Left renal cortex interstitium (tissue), 4 donors: ENCODE results near the gene SPEG. TPM values are rescaled to one million over a fixed set of nuclear protein-coding genes. Genes with fewer than 3 reads are reported as not detected.

Experiments
- DNase-seq, 4 donors: peaks; one replicate each; pipeline ENCODE4 v3.0.0-alpha.2; 2013; ENCODE audit warnings: low read depth in 4 of 4, low spot score in 2 of 4, missing footprints in 1 of 4
- polyA plus RNA-seq, 4 donors: library from polyadenylated mRNA; unstranded; fragments of 120-200 nt; gene quantifications; one replicate each; pipeline ENCODE4 v1.2.1, GENCODE V29; 2013; ENCODE audit not compliant: insufficient read length in 4 of 4

Gene SPEG
- polyA plus RNA-seq, 4 donors = 10.7 to 18.1 (median 14.7) TPM

- no peak for DNase-seq
Measured at GRCh38 chr2:219523031-219523671, 88.5 kb downstream of the SPEG start.

DNA sequence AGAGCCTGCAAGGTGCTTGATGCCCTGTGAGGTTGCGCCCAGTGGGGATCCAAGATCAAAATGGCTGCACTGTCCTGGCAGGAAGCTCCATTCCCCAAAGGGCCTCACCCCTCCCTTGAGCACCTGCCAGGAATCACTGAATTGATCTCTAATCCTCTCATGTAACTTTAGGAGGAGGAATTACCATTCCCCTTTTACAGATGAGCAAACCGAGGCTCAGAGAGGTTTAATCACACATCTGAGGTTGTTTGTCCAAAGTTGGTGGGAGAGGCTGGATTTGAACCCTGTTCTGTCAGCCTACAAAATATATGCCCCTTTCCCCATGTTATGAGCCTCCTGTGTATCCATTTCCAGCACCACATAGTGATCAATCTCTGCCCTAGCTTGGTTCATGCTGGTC is 90.2 kb downstream of the SPEG start:
- DNase-seq = no peak

- DNase-seq = no peak
Measured at GRCh38 chr2:219525533-219526232, 91.0 kb downstream of the SPEG start.

- no peak for DNase-seq
Measured at GRCh38 chr2:219526320-219527075, 91.9 kb downstream of the SPEG start.

GRCh38 chr2:219527076-219527394 is 92.4 kb downstream of the SPEG start:
- no peak for DNase-seq

GRCh38 chr2:219527472-219527871 is 92.8 kb downstream of the SPEG start:
- DNase-seq = no peak

DNA sequence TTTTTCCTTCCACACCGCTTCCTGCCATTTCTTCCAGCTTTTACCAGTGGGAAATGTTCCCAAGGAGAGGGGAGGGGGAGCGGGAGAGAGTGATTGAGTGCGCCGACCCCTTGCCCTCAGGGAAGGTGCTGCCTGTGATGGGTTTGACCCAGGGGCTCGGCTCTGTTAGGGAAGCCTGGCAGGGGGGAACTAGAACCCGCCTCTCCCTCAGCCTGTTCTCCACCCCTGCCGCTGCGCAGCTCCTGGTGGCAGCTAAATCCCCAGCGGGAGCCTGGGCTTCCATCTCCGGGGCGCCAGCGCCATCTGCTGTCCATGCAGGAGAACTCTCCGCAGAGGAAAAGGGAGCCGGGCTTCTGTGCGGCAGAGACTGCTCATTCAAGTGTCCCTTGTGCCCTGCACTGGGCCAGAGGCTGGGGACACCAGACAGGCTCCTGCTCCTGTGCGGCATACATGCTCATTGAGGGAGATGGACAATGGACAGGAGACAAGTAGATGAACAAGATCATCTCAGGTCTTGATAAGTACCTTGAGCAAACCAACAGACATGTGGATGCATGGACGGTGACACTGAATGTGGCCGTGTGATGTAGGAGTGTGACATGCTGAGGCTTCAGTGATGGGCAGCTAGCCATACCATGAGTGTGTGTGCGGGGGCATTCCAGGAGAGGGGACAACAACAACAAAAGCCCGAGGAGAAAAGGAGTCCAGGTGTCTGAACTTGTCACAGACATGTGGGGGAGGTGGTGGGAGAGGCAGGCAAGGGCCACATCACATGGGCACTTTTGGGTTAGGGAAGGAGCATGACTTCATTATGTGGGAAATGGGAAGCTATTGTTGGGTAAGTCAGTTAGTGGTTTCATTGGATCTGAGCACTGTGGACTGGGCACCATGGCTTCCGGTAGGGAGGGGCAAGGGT is 95.7 kb downstream of the SPEG start:
- DNase-seq = peak in 1 of 4 donors; percentile 73

DNA sequence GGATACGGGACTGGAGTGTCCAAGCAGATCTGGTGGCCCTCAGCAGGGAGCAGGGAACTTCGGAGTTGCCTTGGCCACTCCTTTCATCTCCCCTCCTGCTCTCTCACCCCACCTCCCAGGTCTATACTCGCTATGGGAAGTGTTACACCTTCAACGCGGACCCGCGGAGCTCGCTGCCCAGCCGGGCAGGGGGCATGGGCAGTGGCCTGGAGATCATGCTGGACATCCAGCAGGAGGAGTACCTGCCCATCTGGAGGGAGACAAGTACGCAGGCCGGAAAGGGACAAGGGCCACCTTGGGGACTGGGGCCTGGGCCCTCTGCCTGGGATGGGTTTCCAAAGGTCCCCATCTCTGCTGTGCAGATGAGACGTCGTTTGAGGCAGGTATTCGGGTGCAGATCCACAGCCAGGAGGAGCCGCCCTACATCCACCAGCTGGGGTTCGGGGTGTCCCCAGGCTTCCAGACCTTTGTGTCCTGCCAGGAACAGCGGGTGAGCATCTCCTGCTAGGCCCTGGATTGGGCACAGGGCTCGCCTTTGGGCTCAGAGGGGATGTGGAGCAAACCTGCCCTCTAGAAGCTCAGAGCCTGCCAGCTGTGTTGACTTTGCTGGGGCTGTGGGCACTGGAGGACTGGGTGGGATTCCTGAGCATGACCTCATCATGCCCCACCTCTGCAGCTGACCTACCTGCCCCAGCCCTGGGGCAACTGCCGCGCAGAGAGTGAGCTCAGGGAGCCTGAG is 97.2 kb downstream of the SPEG start:
- no peak for DNase-seq

GRCh38 chr2:219532378-219532649 is 97.7 kb downstream of the SPEG start:
- no peak for DNase-seq

- no peak for DNase-seq
Measured at GRCh38 chr2:219533930-219534661, 99.5 kb downstream of the SPEG start.

- DNase-seq = no peak
Measured at GRCh38 chr2:219536425-219536824, 101.8 kb downstream of the SPEG start.

DNA sequence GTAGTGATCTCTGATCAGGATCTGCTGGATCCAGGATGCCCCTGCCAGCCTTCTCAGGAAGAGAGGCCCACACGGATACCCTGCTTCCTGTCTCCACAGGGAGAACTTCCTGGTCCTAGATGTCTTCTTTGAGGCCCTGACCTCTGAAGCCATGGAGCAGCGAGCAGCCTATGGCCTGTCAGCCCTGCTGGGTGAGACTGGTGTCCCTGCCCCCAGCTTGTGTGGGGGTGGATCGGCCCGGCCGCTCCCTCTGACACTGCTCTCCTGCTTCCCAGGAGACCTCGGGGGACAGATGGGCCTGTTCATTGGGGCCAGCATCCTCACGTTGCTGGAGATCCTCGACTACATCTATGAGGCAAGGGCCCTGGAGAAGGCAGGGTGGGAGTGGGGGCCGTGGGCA is 102.3 kb downstream of the SPEG start:
- no peak for DNase-seq

DNA sequence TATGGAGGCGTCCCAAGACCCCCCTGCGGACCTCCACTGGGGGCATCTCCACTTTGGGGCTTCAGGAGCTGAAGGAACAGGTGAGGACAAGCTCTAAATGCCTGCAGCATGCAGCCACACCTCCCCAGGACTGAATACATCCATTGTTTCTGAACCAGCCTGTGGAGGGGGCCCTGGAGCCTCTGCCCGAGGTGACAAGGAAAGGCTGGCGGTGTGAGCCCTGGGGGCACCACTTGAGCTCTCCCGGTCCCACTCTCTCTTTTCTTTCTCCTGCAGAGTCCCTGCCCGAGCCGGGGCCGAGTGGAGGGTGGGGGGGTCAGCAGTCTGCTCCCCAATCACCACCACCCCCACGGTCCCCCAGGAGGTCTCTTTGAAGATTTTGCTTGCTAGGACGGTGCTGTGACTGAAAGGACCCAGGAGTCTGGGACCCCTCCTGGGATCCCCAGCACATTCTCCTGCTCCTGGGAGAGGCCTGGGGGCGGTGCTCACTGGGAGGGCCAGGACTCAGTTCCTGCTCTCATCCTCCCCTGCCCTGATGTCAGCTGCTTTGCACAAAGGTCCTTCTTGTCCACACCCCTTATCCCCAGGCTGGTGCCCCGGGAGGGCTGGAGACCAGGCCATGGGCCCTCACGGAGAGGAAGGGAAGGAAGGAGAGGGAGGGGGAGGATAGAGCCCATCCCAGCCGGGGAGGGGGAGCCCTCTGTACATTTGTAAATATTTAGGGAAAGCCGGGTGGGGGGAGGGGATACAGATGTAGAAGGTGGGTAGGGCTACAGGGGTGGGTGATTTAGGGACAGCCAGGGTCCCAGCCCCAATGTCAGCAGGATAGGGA is 103.2 kb downstream of the SPEG start:
- no peak for DNase-seq

- no peak for DNase-seq
Measured at GRCh38 chr2:219538504-219538951, 103.9 kb downstream of the SPEG start.

DNA sequence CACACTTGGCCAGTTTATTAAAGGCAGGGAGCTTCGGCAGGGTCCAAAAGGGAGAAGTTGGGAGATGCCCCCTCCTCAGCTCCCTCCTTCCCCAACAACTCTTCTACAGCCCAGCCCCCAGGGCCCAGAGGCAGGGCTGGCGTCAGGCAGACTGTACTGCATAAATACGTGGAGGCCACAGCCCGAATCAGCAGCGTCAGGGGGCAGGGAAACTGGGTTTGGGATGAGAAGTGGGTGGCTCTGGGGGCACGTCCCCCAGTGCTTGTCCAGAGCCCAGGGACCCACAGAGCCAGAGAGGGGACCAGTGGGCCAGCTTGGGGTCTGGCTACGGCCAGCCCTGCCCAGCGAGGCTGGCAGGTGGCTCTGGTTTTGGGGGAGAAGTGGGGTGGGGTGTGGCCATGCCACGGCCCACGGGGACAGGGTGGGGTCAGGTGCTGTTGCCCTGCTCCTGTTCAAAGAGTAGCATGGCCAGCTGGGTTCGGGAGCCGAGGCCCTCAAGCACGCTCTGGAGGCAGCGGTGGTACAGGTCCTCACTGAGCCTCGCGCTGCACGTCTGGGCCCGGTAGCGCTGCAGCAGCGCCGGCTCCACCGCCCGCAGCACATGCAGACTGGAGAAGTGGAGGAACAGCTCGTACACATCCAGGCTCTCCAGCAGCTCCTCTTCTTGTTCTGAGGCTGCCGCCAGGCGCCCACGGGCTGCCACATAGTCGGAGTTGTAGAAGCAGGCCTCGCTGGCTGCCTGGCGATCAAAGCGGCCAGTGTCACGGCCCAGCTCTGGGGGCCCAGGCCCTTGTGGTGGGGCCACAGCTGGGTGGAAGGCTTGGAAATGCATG is 104.5 kb downstream of the SPEG start:
- no peak for DNase-seq

GRCh38 chr2:219539926-219540678 is 105.5 kb downstream of the SPEG start:
- DNase-seq = no peak
